Transverse colon (tissue), 4 donors: ENCODE data around the gene LARP7. TPM values are rescaled to one million over a fixed set of nuclear protein-coding genes. Genes with fewer than 3 reads are reported as not detected.

ENCODE experiments used
- DNase-seq: peaks from one replicate; pipeline ENCODE4 v3.0.0-alpha.2; 2019
- H3K27ac ChIP-seq, 4 donors: fragments of 200-600 bp; sonication (generic); 2 replicates each; pipeline ENCODE4 v1.5.1; 2016 to 2018; ENCODE audit warnings: inconsistent platforms in 4 of 4
- H3K27me3 ChIP-seq: fragments of 200-600 bp; sonication (generic); 2 replicates; pipeline ENCODE4 v1.5.1; 2017; ENCODE audit warnings: inconsistent platforms
- H3K36me3 ChIP-seq, 4 donors: fragments of 200-600 bp; sonication (generic); 2 replicates each; pipeline ENCODE4 v1.5.1; 2017 to 2019; ENCODE audit warnings: inconsistent platforms in 4 of 4
- H3K4me1 ChIP-seq, 4 donors: fragments of 200-600 bp; sonication (generic); 2 replicates each; pipeline ENCODE4 v1.5.1; 2017 to 2020; ENCODE audit warnings: inconsistent platforms in 4 of 4
- H3K4me3 ChIP-seq, 4 donors: fragments of 200-600 bp; sonication (generic); 1 replicate in 1 of 4; 2 replicates in 3 of 4; pipeline versions ENCODE4 v1.5.1 to v1.6.1; 2017 to 2019; ENCODE audit warnings: inconsistent platforms in 4 of 4
- H3K9me3 ChIP-seq, 2 donors: fragments of 200-600 bp; sonication (generic); 2 replicates each; pipeline ENCODE4 v1.5.1; 2017 to 2019; ENCODE audit warnings: inconsistent platforms in 2 of 2
- CTCF ChIP-seq, 5 experiments: fragments of 200-600 bp in 3 of 5; fragments of 450-650 bp in 2 of 5; sonication (generic) in 3 of 5; IDR thresholded peaks; 1 replicate in 2 of 5; 2 replicates in 3 of 5; pipeline ENCODE4 v1.5.1; 2016 to 2017; ENCODE audit warnings: antibody characterized with exemption in 5 of 5, inconsistent platforms in 3 of 5, mild to moderate bottlenecking in 2 of 5, moderate library complexity in 1 of 5
- EP300 ChIP-seq: sonication (generic); formaldehyde crosslinking; IDR thresholded peaks from one replicate; pipeline ENCODE4 v1.6.1; 2017; ENCODE audit warnings: antibody characterized with exemption, low read depth
- POLR2A ChIP-seq: fragments of 450-650 bp; IDR thresholded peaks from one replicate; pipeline ENCODE4 v1.6.1; 2016; ENCODE audit warnings: antibody characterized with exemption, mild to moderate bottlenecking, moderate library complexity
- POLR2AphosphoS5 ChIP-seq, 3 donors: sonication (generic); formaldehyde crosslinking; IDR thresholded peaks; one replicate each; pipeline ENCODE4 v1.6.1; 2016; ENCODE audit warnings: antibody characterized with exemption in 3 of 3
- WGBS, 2 donors: methylation state at CpG; one replicate each; pipeline ENCODE4 v1.1.5; 2018; ENCODE audit warnings: low coverage in 1 of 2; 5-methylcytosine and 5-hydroxymethylcytosine counted together
- in situ Hi-C, 4 donors: fragments of 200-750 bp; cut with MboI; loops; one replicate each; pipeline versions ENCODE4 v1.15.0 to v1.15.1; 2017; ENCODE audit warnings: low sequenced_read_pairs in 3 of 4, low pct_ligation_motif_present in 1 of 4, low pct_unique_long_range_greater_than_20kb in 1 of 4
- intact Hi-C: fragments of 100-400 bp; cut with DNase I; formaldehyde crosslinking; loops from one replicate; pipeline ENCODE4 v1.15.1; 2023; ENCODE audit warnings: low total_unique reads
- total RNA-seq, 4 donors: library from RNA; depleted of rRNA; stranded (reverse); fragments of >200 nt; gene quantifications; one replicate each; pipeline ENCODE4 v1.1.0, GENCODE V29; 2016

The LARP7 gene
- total RNA-seq, 4 donors from 2014 or later: 33.3 to 75.4 (median 47.6) TPM

- Histone ChIP-seq H3K36me3 (peaks cover 0 to 74% (median 33%) of the 10 kb centered on the region in 4 donors), H3K4me1 (no peaks in the 10 kb centered on the region), H3K27ac (no peak overlapping the region), H3K9me3 (no peaks in the 10 kb centered on the region), H3K27me3 (no peaks in the 10 kb centered on the region), H3K4me3 (no peak overlapping the region)
- in situ Hi-C loops (loop anchor here in 3 of 4 donors (25.0 kb wide), 2 partner anchors 289 to 411 kb away; partner anchors contain the start of gene AP1AR (in 1 of the 3)), intact Hi-C loops (no loop called here)
- WGBS, 2 donors: 80% methylated on average over 3 of the region's 3 CpGs
- no peak for DNase-seq
- no peak for TF ChIP-seq EP300
- TF ChIP-seq POLR2AphosphoS5 (IDR thresholded peaks at IDR 0.05): no peak
- TF ChIP-seq CTCF (IDR thresholded peaks at IDR 0.05): no peak
- TF ChIP-seq POLR2A: no peak
Observed at GRCh38 chr4:112648263-112649054, 11.5 kb downstream of the LARP7 start.

- Histone ChIP-seq H3K9me3 (no peaks in the 10 kb centered on the region), H3K27ac (no peak overlapping the region), H3K36me3 (peaks cover 0 to 78% (median 36%) of the 10 kb centered on the region in 4 donors), H3K4me1 (no peaks in the 10 kb centered on the region), H3K27me3 (no peaks in the 10 kb centered on the region), H3K4me3 (no peak overlapping the region)
- intact Hi-C loops (no loop called here), in situ Hi-C loops (loop anchor here in 3 of 4 donors (25.0 kb wide), 2 partner anchors 288 to 412 kb away; partner anchors contain the start of gene AP1AR (in 1 of the 3))
- TF ChIP-seq POLR2A: no peak
- TF ChIP-seq POLR2AphosphoS5 (IDR thresholded peaks at IDR 0.05): no peak
- TF ChIP-seq EP300: no peak
- no peak for TF ChIP-seq CTCF (IDR thresholded peaks at IDR 0.05)
- DNase-seq: no peak
- 46 to 57% methylated on average over 2 of the region's 2 CpGs for WGBS, 2 donors
Observed at GRCh38 chr4:112649055-112649408, 12.1 kb downstream of the LARP7 start.

- DNase-seq: no peak
- intact Hi-C loops: no loop called here
- in situ Hi-C loops: no loop called here
- Histone ChIP-seq H3K36me3 (peaks cover 0 to 89% (median 41%) of the 10 kb centered on the region in 4 donors), H3K27ac (no peak overlapping the region), H3K9me3 (no peaks in the 10 kb centered on the region), H3K4me3 (no peak overlapping the region), H3K27me3 (no peaks in the 10 kb centered on the region), H3K4me1 (no peaks in the 10 kb centered on the region)
- no peak for TF ChIP-seq EP300
- no peak for TF ChIP-seq POLR2AphosphoS5 (IDR thresholded peaks at IDR 0.05)
- WGBS, 2 donors: 77 to 78% methylated on average over 4 of the region's 4 CpGs
Observed at GRCh38 chr4:112650332-112650731, 13.4 kb downstream of the LARP7 start.

GRCh38 chr4:112651641-112652040 lies 14.7 kb downstream of the LARP7 start:
- DNase-seq: no peak
- in situ Hi-C loops (no loop called here), intact Hi-C loops (no loop called here)
- H3K27me3 ChIP-seq: no peaks in the 10 kb centered on the region
- H3K27ac ChIP-seq: no peak overlapping the region
- H3K4me1 ChIP-seq: no peaks in the 10 kb centered on the region
- H3K4me3 ChIP-seq: no peak overlapping the region
- H3K36me3 ChIP-seq: peaks cover 0 to 89% (median 40%) of the 10 kb centered on the region in 4 donors
- no peaks in the 10 kb centered on the region for H3K9me3 ChIP-seq
- TF ChIP-seq POLR2AphosphoS5 (IDR thresholded peaks at IDR 0.05) (no peak), EP300 (no peak), POLR2A (no peak), CTCF (IDR thresholded peaks at IDR 0.05) (no peak)
